Heart right ventricle (tissue), 16 donors: ENCODE results near the gene VASN. TPM values are rescaled to one million over a fixed set of nuclear protein-coding genes. Genes with fewer than 3 reads are reported as not detected.

Experiments used
- ATAC-seq, 8 donors: fragments of 200-7000 bp; cut with Tn5 transposase; one replicate each; pipeline ENCODE4 v1.9.1; 2020; ENCODE audit warnings: mild to moderate bottlenecking in 8 of 8, moderate library complexity in 8 of 8, moderate number of reproducible peaks in 1 of 8
- DNase-seq, 2 donors: peaks; one replicate each; pipeline ENCODE4 v3.0.0-alpha.2; 2020
- H3K27ac ChIP-seq, 10 donors: fragments of 200-600 bp; sonication (generic) in 2 of 10; one replicate each; pipeline versions ENCODE4 v1.5.0 to v1.8.0; 2020 to 2022; ENCODE audit warnings: mild to moderate bottlenecking in 3 of 10
- H3K27me3 ChIP-seq, 7 donors: fragments of 200-600 bp; one replicate each; pipeline ENCODE4 v1.8.0; 2021 to 2022; ENCODE audit warnings: mild to moderate bottlenecking in 2 of 7
- H3K36me3 ChIP-seq, 9 donors: fragments of 200-600 bp; sonication (generic) in 1 of 9; one replicate each; pipeline versions ENCODE4 v1.5.0 to v1.8.0; 2020 to 2022; ENCODE audit warnings: mild to moderate bottlenecking in 2 of 9
- H3K4me1 ChIP-seq, 9 donors: fragments of 200-600 bp; sonication (generic) in 1 of 9; one replicate each; pipeline versions ENCODE4 v1.5.0 to v1.8.0; 2020 to 2022; ENCODE audit warnings: mild to moderate bottlenecking in 4 of 9
- H3K4me3 ChIP-seq, 10 donors: fragments of 200-600 bp; sonication (generic) in 2 of 10; one replicate each; pipeline versions ENCODE4 v1.5.0 to v1.8.0; 2020 to 2022; ENCODE audit warnings: mild to moderate bottlenecking in 7 of 10, moderate library complexity in 2 of 10
- H3K9me3 ChIP-seq, 11 donors: fragments of 200-600 bp in 10 of 11; sonication (generic) in 2 of 11; one replicate each; pipeline versions ENCODE4 v1.5.0 to v1.8.0; 2013 to 2022; ENCODE audit warnings: mild to moderate bottlenecking in 2 of 11, control low read depth in 1 of 11, moderate library complexity in 1 of 11
- CTCF ChIP-seq, 9 donors: fragments of 200-600 bp; sonication (generic) in 2 of 9; IDR thresholded peaks; one replicate each; pipeline versions ENCODE4 v1.5.0 to v1.8.0; 2021 to 2022; ENCODE audit warnings: antibody characterized with exemption in 9 of 9, mild to moderate bottlenecking in 5 of 9, moderate library complexity in 1 of 9
- WGBS, 2 donors: extraction: QIAGEN DNeasy Blood & Tissue Kit; methylation state at CpG; one replicate each; pipeline ENCODE4 v1.1.7; 2013; ENCODE audit warnings: inconsistent platforms in 1 of 2; 5-methylcytosine and 5-hydroxymethylcytosine counted together
- intact Hi-C, 10 donors: fragments of 100-400 bp; cut with DNase I; formaldehyde crosslinking; loops; one replicate each; pipeline versions ENCODE4 v1.11.1 to v1.14.2; 2022
- polyA plus RNA-seq, 2 donors: library from polyadenylated mRNA; stranded (reverse); fragments of 200-250 nt; gene quantifications; one replicate each; pipeline ENCODE4 v1.2.3, GENCODE V29; 2013
- total RNA-seq, 10 donors: library from RNA; stranded (reverse); fragmentation: NEBNext Ultra II Directional in 3 of 10; extraction: Animal tissue kit (Norgen Biotek cat#: 25700) in 3 of 10; gene quantifications; one replicate each; pipeline versions ENCODE4 v1.2.1 to v1.2.4, GENCODE V29; 2021 to 2023
- donor health status: Arrhythmogenic right ventricular cardiomyopathy.
- donor health status: ischemic (EF 13 %, LVEDD 7.1; RV severe dilation, severe dysfunction).
- donor health status: healthy with polysubstance abuse.
- donor health status: DM: no; HTN: yes; CAD: no.
- donor health status: DM: no; HTN: no; CAD: no.
- donor health status: ischemic (EF 25% LVEDD 6.9; RV normal size, moderate dysfunction).
- donor health status: ischemic (EF 25% LVEDD 5.7; RV mildly dilated, moderate dysfunction).
- donor health status: healthy.
- donor health status: DM: yes; HTN: yes; CAD: no.
- donor health status: Ischemic cardiomyopathy.
- donor health status: ischemic (EF 35%, LVEDD 5.7; RV mildly dilated, moderate dysfunction).
- donor health status: nonischemic (EF 11% LVEDD 7.7; RV severe dilation, severe dysfunction).
- donor health status: DM: yes; HTN: yes; CAD: no.
- donor health status: PGD.
- donor health status: ischemic (EF 29% LVEDD 5.4; RV normal size, mild dysfunction).
- donor health status: nonischemic (EF 23%, LVEDD 6.1; RV moderate dilation, normal function).

The VASN gene
- total and polyA plus RNA-seq, 12 donors = 3.1 to 27.9 (median 6.0) TPM

- peak overlapping the region in 8 of 10 donors; percentile 11 to 88 (median 82) for H3K27ac ChIP-seq
Measured at GRCh38 chr16:4376893-4377572, 5.4 kb downstream of the VASN start.

GRCh38 chr16:4377573-4378154 lies 6.0 kb downstream of the VASN start:
- Histone ChIP-seq H3K27me3 (no peaks in the 10 kb centered on the region), H3K9me3 (no peaks in the 10 kb centered on the region), H3K4me1 (peaks cover 32 to 78% (median 60%) of the 10 kb centered on the region in 9 donors), H3K4me3 (no peak overlapping the region), H3K36me3 (peaks cover 0 to 43% (median 7%) of the 10 kb centered on the region in 9 donors), H3K27ac (peak overlapping the region in 8 of 10 donors; percentile 19 to 88 (median 82))
- no peak for TF ChIP-seq CTCF (IDR thresholded peaks at IDR 0.05)
- WGBS, 2 donors = 74 to 82% methylated on average over 12 of the region's 12 CpGs
- intact Hi-C loops = no loop called here
- ATAC-seq = no peak
- DNase-seq = peak in 1 of 2 donors; percentile 18

More at GRCh38 chr16:4376893-4377572, 5.4 kb downstream of the VASN start:
- no peak for TF ChIP-seq CTCF (IDR thresholded peaks at IDR 0.05)
- 74 to 77% methylated on average over 27 of the region's 27 CpGs for WGBS, 2 donors
- intact Hi-C loops = no loop called here
- peak in 1 of 2 donors; percentile 16 for DNase-seq
- no peaks in the 10 kb centered on the region for H3K9me3 ChIP-seq
- ATAC-seq = no peak
- H3K4me1 ChIP-seq = peaks cover 37 to 84% (median 66%) of the 10 kb centered on the region in 9 donors
- peak overlapping the region in 1 of 10 donors; percentile 69 for H3K4me3 ChIP-seq
- no peaks in the 10 kb centered on the region for H3K27me3 ChIP-seq
- peaks cover 0 to 36% (median under 1%) of the 10 kb centered on the region in 9 donors for H3K36me3 ChIP-seq

GRCh38 chr16:4378161-4378666 lies 6.6 kb downstream of the VASN start:
- Histone ChIP-seq H3K4me1 (peaks cover 27 to 75% (median 54%) of the 10 kb centered on the region in 9 donors), H3K4me3 (no peak overlapping the region), H3K27ac (peak overlapping the region in 9 of 10 donors; percentile 7 to 87 (median 39)), H3K36me3 (peaks cover 0 to 48% (median 11%) of the 10 kb centered on the region in 9 donors), H3K27me3 (no peaks in the 10 kb centered on the region), H3K9me3 (no peaks in the 10 kb centered on the region)
- DNase-seq = peak in 1 of 2 donors; percentile 56
- 61 to 78% methylated on average over 15 of the region's 15 CpGs for WGBS, 2 donors
- peak in 1 of 8 donors; percentile 30 for ATAC-seq
- no peak for TF ChIP-seq CTCF (IDR thresholded peaks at IDR 0.05)
- intact Hi-C loops = no loop called here

GRCh38 chr16:4378999-4379690 lies 7.5 kb downstream of the VASN start:
- no peaks in the 10 kb centered on the region for H3K9me3 ChIP-seq
- peak overlapping the region in 4 of 10 donors; percentile 79 to 87 (median 84) for H3K27ac ChIP-seq
- TF ChIP-seq CTCF (IDR thresholded peaks at IDR 0.05) = no peak
- peaks cover 0 to 57% (median 11%) of the 10 kb centered on the region in 9 donors for H3K36me3 ChIP-seq
- intact Hi-C loops = no loop called here
- no peaks in the 10 kb centered on the region for H3K27me3 ChIP-seq
- H3K4me1 ChIP-seq = peaks cover 23 to 74% (median 50%) of the 10 kb centered on the region in 9 donors
- ATAC-seq = no peak
- WGBS, 2 donors = 91 to 92% methylated on average over 21 of the region's 21 CpGs
- no peak overlapping the region for H3K4me3 ChIP-seq
- DNase-seq = peak in 1 of 2 donors; percentile 13
